OCI-LY7 (cell line): ENCODE data around the gene SNRK. TPM values are rescaled to one million over a fixed set of nuclear protein-coding genes. Genes with fewer than 3 reads are reported as not detected.

Experiments used
- BruUV-seq: library from RNA; stranded (reverse); fragments of 400-500 nt; replicated peaks from 2 replicates; lab custom pipeline; 2021; lab: Mats Ljungman, UMichigan
- CTCF ChIA-PET: fragments of 300-600 bp; sonication (Branson Sonifier 250); formaldehyde crosslinking; loops from one replicate; lab custom pipeline; 2022; ENCODE audit warnings: antibody characterized with exemption; ENCODE audit not compliant: unreplicated experiment; lab: Charles Lee
- POLR2A ChIA-PET: fragments of 300-600 bp; sonication (Branson Sonifier 250); formaldehyde crosslinking; loops from one replicate; lab custom pipeline; 2022; ENCODE audit warnings: antibody characterized with exemption; lab: Charles Lee
- DNase-seq: peaks from one replicate; pipeline ENCODE4 v3.0.0-alpha.2; 2015; ENCODE audit warnings: low spot score
- H2AFZ ChIP-seq: fragments of 200-600 bp; sonication (generic), shearing (Covaris generic); 2 replicates; pipeline ENCODE4 v1.6.1; 2014; ENCODE audit warnings: mild to moderate bottlenecking, antibody characterized with exemption, low read length, moderate library complexity
- H3K27ac ChIP-seq: fragments of 200-600 bp; sonication (generic); 2 replicates; pipeline ENCODE4 v1.5.1; 2014; ENCODE audit warnings: mixed run types, low read depth, mild to moderate bottlenecking, moderate library complexity, low read length, inconsistent platforms; ENCODE audit not compliant: poor library complexity, severe bottlenecking
- H3K36me3 ChIP-seq: fragments of 200-600 bp; sonication (generic); 2 replicates; pipeline ENCODE4 v1.6.1; 2014; ENCODE audit warnings: mild to moderate bottlenecking, antibody characterized with exemption, low read length, moderate library complexity, mixed read lengths; ENCODE audit not compliant: insufficient read depth
- H3K4me1 ChIP-seq: fragments of 200-600 bp; sonication (generic); 2 replicates; pipeline ENCODE4 v1.5.1; 2014; ENCODE audit warnings: mild to moderate bottlenecking, low read length; ENCODE audit not compliant: insufficient read depth, poor library complexity, severe bottlenecking
- H3K4me2 ChIP-seq: fragments of 200-600 bp; sonication (generic); 2 replicates; pipeline ENCODE4 v1.6.1; 2014; ENCODE audit warnings: mild to moderate bottlenecking, low read length
- H3K4me3 ChIP-seq: fragments of 200-600 bp; sonication (generic); 2 replicates; pipeline ENCODE4 v1.5.1; 2014; ENCODE audit warnings: mild to moderate bottlenecking, low read depth, low read length; ENCODE audit not compliant: poor library complexity, severe bottlenecking
- H3K79me2 ChIP-seq: fragments of 200-600 bp; sonication (generic); 2 replicates; pipeline ENCODE4 v1.6.1; 2016; ENCODE audit warnings: low read depth, mild to moderate bottlenecking, low read length, moderate library complexity, mixed read lengths; ENCODE audit not compliant: insufficient read depth
- H3K9me2 ChIP-seq: fragments of 200-600 bp; sonication (generic); 2 replicates; pipeline ENCODE4 v1.6.1; 2016; ENCODE audit warnings: mild to moderate bottlenecking, low read length, mixed read lengths; ENCODE audit not compliant: insufficient read depth
- H3K9me3 ChIP-seq: fragments of 200-600 bp; sonication (generic); 2 replicates; pipeline ENCODE4 v1.6.1; 2014; ENCODE audit warnings: mild to moderate bottlenecking, mixed run types, low read length, mixed read lengths
- H4K20me1 ChIP-seq: fragments of 200-600 bp; sonication (generic); 2 replicates; pipeline ENCODE4 v1.6.1; 2014; ENCODE audit warnings: mild to moderate bottlenecking, antibody characterized with exemption, low read length, moderate library complexity, mixed read lengths; ENCODE audit not compliant: insufficient read depth
- EZH2phosphoT487 ChIP-seq: fragments of 200-600 bp; sonication (generic); IDR thresholded peaks from 2 replicates; pipeline ENCODE4 v1.6.1; 2018; ENCODE audit warnings: low read depth, borderline replicate concordance, mild to moderate bottlenecking, mixed run types, antibody characterized with exemption, low read length, moderate library complexity, mixed read lengths
- intact Hi-C: fragments of 100-400 bp; cut with micrococcal nuclease; formaldehyde crosslinking; loops from one replicate; pipeline ENCODE4 v1.10.0; 2022; ENCODE audit not compliant: unreplicated experiment
- total RNA-seq, 2 experiments: library from RNA; depleted of rRNA in 1 of 2; stranded (reverse); fragments of >200 nt in 1 of 2; shearing (Covaris generic) in 1 of 2; gene quantifications; 2 replicates each; pipeline ENCODE4 v1.2.3, GENCODE V29; 2014 to 2022
- TF ChIP-seq, protein P1 (sequence below): fragments of 200-600 bp; sonication (generic); conservative IDR thresholded peaks from 2 replicates; pipeline ENCODE4 v1.5.1; 2014; ENCODE audit warnings: mild to moderate bottlenecking, antibody characterized with exemption, low read length, moderate library complexity, mixed read lengths

The SNRK gene
- total RNA-seq, 2 experiments from 2014 or later, result 15.5 TPM

- H3K4me2 ChIP-seq, result no peak overlapping the region
- no peak overlapping the region for H3K27ac ChIP-seq
- H3K79me2 ChIP-seq, result no peaks in the 10 kb centered on the region
- H3K9me3 ChIP-seq, result no peaks in the 10 kb centered on the region
- no peaks in the 10 kb centered on the region for H3K9me2 ChIP-seq
- H2AFZ ChIP-seq, result no peak overlapping the region
- ChIA-PET CTCF (no interaction called here), POLR2A (interaction anchor here (0.7 kb wide), 1 partner anchor 19 kb away, joined by 3 read pairs; no protein-coding TSS in a partner anchor)
- intact Hi-C loops, result no loop called here
- no peaks in the 10 kb centered on the region for H3K4me1 ChIP-seq
- DNase-seq, result no peak
- no peak for TF ChIP-seq EZH2phosphoT487
- TF ChIP-seq, protein P1, sequence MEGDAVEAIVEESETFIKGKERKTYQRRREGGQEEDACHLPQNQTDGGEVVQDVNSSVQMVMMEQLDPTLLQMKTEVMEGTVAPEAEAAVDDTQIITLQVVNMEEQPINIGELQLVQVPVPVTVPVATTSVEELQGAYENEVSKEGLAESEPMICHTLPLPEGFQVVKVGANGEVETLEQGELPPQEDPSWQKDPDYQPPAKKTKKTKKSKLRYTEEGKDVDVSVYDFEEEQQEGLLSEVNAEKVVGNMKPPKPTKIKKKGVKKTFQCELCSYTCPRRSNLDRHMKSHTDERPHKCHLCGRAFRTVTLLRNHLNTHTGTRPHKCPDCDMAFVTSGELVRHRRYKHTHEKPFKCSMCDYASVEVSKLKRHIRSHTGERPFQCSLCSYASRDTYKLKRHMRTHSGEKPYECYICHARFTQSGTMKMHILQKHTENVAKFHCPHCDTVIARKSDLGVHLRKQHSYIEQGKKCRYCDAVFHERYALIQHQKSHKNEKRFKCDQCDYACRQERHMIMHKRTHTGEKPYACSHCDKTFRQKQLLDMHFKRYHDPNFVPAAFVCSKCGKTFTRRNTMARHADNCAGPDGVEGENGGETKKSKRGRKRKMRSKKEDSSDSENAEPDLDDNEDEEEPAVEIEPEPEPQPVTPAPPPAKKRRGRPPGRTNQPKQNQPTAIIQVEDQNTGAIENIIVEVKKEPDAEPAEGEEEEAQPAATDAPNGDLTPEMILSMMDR, result no peak
- no peaks in the 10 kb centered on the region for H4K20me1 ChIP-seq
- H3K4me3 ChIP-seq, result no peak overlapping the region
- H3K36me3 ChIP-seq, result no peaks in the 10 kb centered on the region
- no TSS peak for BruUV-seq
Measured at GRCh38 chr3:43239755-43240154, 46.6 kb upstream of the SNRK start.

DNA sequence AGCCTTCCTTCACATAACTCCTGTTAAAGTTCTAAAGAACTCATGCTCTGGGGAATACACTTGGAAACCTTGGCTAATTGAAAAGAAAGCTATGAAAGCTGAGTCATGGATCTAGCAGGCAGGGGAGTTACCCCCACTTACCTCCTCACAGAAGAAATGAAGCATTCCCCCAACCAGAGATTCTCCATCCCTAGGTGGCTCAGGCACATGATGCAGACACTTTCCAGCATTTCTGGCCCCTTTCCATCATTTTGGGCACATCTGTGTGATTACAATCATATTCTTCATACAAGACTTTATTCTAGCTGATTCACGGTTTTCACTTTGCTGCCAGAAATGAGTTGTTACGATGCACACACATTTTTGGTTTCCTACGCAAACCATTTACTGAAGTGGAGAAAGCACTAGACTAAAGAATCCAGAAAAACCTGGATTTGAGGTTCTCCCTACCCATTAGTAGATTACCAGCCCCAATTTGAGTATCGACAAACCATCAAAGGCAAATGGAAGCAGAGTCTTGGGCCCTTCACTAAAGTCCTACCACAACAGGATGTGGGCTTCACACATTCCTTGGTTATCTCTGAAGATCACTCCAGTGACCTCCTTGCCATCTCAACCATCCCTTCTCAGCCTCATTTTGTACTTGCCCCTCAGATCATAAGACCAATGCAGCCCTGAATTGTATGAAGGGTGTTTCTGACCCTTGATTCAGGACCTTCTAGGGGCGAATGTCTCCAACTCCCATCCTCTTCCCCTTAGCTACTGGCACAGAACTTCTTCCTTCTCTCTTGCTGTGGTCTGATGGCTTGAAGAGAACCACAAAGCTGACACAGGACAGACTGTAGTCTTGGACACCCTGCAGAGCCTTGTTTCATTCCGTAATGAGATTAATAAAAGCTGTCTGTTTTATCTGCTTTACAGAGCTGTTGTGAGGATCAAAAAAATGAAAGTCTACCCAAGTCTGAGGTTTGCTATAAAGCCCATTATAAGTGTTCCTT lies 42.5 kb upstream of the SNRK start:
- H2AFZ ChIP-seq, result no peak overlapping the region
- no peak overlapping the region for H3K4me3 ChIP-seq
- no peaks in the 10 kb centered on the region for H4K20me1 ChIP-seq
- H3K9me3 ChIP-seq, result no peaks in the 10 kb centered on the region
- POLR2A ChIA-PET, result interaction anchor here (0.5 to 1.1 kb wide), 3 partner anchors 10 to 500 kb away, joined by 3 to 4 read pairs (median 4); no protein-coding TSS in a partner anchor
- H3K4me2 ChIP-seq, result no peak overlapping the region
- no peak for TF ChIP-seq EZH2phosphoT487
- TF ChIP-seq, protein P1, result no peak
- no TSS peak for BruUV-seq
- CTCF ChIA-PET, result no interaction called here
- H3K79me2 ChIP-seq, result no peaks in the 10 kb centered on the region
- intact Hi-C loops, result no loop called here
- peaks cover 28% of the 10 kb centered on the region for H3K4me1 ChIP-seq
- H3K36me3 ChIP-seq, result no peaks in the 10 kb centered on the region
- H3K27ac ChIP-seq, result no peak overlapping the region
- no peaks in the 10 kb centered on the region for H3K9me2 ChIP-seq
- DNase-seq, result no peak
